Keratinocyte (primary cell): Measurements from ENCODE around the gene TIMMDC1. TPM values are rescaled to one million over a fixed set of nuclear protein-coding genes. Genes with fewer than 3 reads are reported as not detected.

ENCODE experiments used
- DNase-seq: peaks from one replicate; pipeline ENCODE4 v3.0.0-alpha.2; 2011; ENCODE audit warnings: low read depth, missing footprints, low spot score
- FAIRE-seq: peaks from 2 replicates; lab custom pipeline; 2011; peaks lifted over from hg19 to GRCh38; lab: Jason Lieb, UNC
- H2AFZ ChIP-seq: 2 replicates; pipeline ENCODE4 v1.6.0; 2012; ENCODE audit warnings: low read length, control low read depth, inconsistent platforms; ENCODE audit not compliant: control insufficient read depth
- H3K27ac ChIP-seq: 2 replicates; pipeline ENCODE4 v1.5.1; 2011; ENCODE audit warnings: low read length; ENCODE audit not compliant: control insufficient read depth, insufficient read depth
- H3K27me3 ChIP-seq: 3 replicates; pipeline ENCODE4 v1.6.0; 2011; ENCODE audit warnings: low read length; ENCODE audit not compliant: control insufficient read depth, insufficient read depth; ENCODE audit errors: extremely low read depth
- H3K36me3 ChIP-seq, 2 experiments: 2 replicates in 1 of 2; 3 replicates in 1 of 2; pipeline ENCODE4 v1.5.1; 2011; ENCODE audit warnings: low read length in 2 of 2, mild to moderate bottlenecking in 1 of 2; ENCODE audit not compliant: control insufficient read depth in 2 of 2, insufficient read depth in 2 of 2; ENCODE audit errors: extremely low read depth in 1 of 2
- H3K4me1 ChIP-seq: 3 replicates; pipeline ENCODE4 v1.5.1; 2011; ENCODE audit warnings: low read length; ENCODE audit not compliant: control insufficient read depth, insufficient read depth; ENCODE audit errors: extremely low read depth
- H3K4me2 ChIP-seq: 3 replicates; pipeline ENCODE4 v1.6.0; 2011; ENCODE audit warnings: low read depth, low read length; ENCODE audit not compliant: control insufficient read depth, insufficient read depth; ENCODE audit errors: extremely low read depth
- H3K4me3 ChIP-seq, 3 experiments: fragments of 200-600 bp in 1 of 3; sonication (generic) in 1 of 3; 2 replicates in 2 of 3; 3 replicates in 1 of 3; pipeline ENCODE4 v1.5.1; 2011 to 2016; ENCODE audit warnings: low read length in 3 of 3, mild to moderate bottlenecking in 3 of 3, control low read depth in 2 of 3, inconsistent platforms in 1 of 3, low read depth in 1 of 3, mixed read lengths in 1 of 3, mixed run types in 1 of 3, moderate library complexity in 1 of 3; ENCODE audit not compliant: control insufficient read depth in 2 of 3, insufficient read depth in 2 of 3; ENCODE audit errors: extremely low read depth in 1 of 3
- H3K79me2 ChIP-seq: 2 replicates; pipeline ENCODE4 v1.6.0; 2012; ENCODE audit warnings: low read length; ENCODE audit not compliant: control insufficient read depth, insufficient read depth
- H3K9ac ChIP-seq: 3 replicates; pipeline ENCODE4 v1.6.0; 2011; ENCODE audit warnings: low read length; ENCODE audit not compliant: control insufficient read depth, insufficient read depth; ENCODE audit errors: extremely low read depth
- H3K9me1 ChIP-seq: 3 replicates; pipeline ENCODE4 v1.6.0; 2011; ENCODE audit warnings: low read length; ENCODE audit not compliant: control insufficient read depth, insufficient read depth; ENCODE audit errors: extremely low read depth
- H3K9me3 ChIP-seq: 2 replicates; pipeline ENCODE4 v1.5.1; 2012; ENCODE audit warnings: low read depth, low read length; ENCODE audit not compliant: control insufficient read depth
- H4K20me1 ChIP-seq: 3 replicates; pipeline ENCODE4 v1.6.0; 2011; ENCODE audit warnings: low read length; ENCODE audit not compliant: control insufficient read depth, insufficient read depth; ENCODE audit errors: extremely low read depth
- EZH2 ChIP-seq: IDR thresholded peaks from one replicate; pipeline ENCODE4 v1.6.1; 2012; ENCODE audit warnings: inconsistent platforms, mild to moderate bottlenecking, low read length, moderate library complexity
- dilution Hi-C: fragments of 300-500 bp; cut with MboI; formaldehyde crosslinking; loops from one replicate; pipeline ENCODE4 v1.7.0; 2020; ENCODE audit warnings: low sequenced_read_pairs; ENCODE audit not compliant: extremely low pct_ligation_motif_present
- polyA plus RNA-seq, 5 experiments: library from polyadenylated mRNA; depleted of rRNA in 3 of 5; stranded (reverse) in 3 of 5; stranded (forward) in 1 of 5; unstranded in 1 of 5; fragments of >200 nt; gene quantifications; 1 replicate in 1 of 5; 2 replicates in 3 of 5; 3 replicates in 1 of 5; pipeline versions ENCODE4 v1.2.1 to v1.2.3, GENCODE V29; 2011 to 2012; ENCODE audit warnings: missing spikeins in 2 of 5, low read depth in 1 of 5, low replicate concordance in 1 of 5
- TF ChIP-seq, protein P1 (sequence below), 3 experiments: IDR thresholded peaks in 1 of 3; conservative IDR thresholded peaks in 1 of 3; optimal IDR thresholded peaks in 1 of 3; 2 replicates in 2 of 3; 3 replicates in 1 of 3; pipeline versions ENCODE3 to v1.5.1; 2011; ENCODE audit warnings: low read length in 3 of 3, mild to moderate bottlenecking in 3 of 3, moderate library complexity in 2 of 3, control low read depth in 1 of 3, inconsistent platforms in 1 of 3; ENCODE audit not compliant: insufficient read depth in 2 of 3; ENCODE audit errors: extremely low read depth in 1 of 3

TIMMDC1 gene
- polyA plus RNA-seq, 1 donor (not counting 4 experiments of a cell fraction or from before 2014, with no cell fraction given): 140 TPM

DNA sequence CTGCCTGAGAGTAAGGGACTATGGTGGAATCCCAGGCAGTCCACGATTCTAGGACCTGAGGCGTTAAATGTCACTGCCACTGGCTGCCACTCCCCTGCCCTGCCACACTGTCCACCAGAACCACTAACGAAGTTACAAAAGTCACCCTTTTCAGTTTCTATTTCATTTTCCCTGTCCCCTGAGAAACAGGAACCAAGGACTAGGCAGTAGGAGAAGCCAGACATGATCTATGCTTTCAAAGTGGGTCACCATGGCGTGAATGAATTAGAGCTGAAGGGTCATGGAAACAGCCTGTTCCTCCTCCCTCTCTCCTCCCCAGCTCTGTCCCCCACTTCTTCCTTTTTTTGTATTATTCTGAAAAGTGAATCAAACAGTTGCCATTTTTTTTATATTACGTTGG is 71.9 kb downstream of the TIMMDC1 start:
- no peaks in the 10 kb centered on the region for H3K36me3 ChIP-seq
- H4K20me1 ChIP-seq: no peaks in the 10 kb centered on the region
- no peak overlapping the region for H3K27ac ChIP-seq
- no peaks in the 10 kb centered on the region for H3K9me1 ChIP-seq
- H3K4me1 ChIP-seq: no peaks in the 10 kb centered on the region
- H3K79me2 ChIP-seq: no peaks in the 10 kb centered on the region
- DNase-seq: no peak
- TF ChIP-seq, protein P1, sequence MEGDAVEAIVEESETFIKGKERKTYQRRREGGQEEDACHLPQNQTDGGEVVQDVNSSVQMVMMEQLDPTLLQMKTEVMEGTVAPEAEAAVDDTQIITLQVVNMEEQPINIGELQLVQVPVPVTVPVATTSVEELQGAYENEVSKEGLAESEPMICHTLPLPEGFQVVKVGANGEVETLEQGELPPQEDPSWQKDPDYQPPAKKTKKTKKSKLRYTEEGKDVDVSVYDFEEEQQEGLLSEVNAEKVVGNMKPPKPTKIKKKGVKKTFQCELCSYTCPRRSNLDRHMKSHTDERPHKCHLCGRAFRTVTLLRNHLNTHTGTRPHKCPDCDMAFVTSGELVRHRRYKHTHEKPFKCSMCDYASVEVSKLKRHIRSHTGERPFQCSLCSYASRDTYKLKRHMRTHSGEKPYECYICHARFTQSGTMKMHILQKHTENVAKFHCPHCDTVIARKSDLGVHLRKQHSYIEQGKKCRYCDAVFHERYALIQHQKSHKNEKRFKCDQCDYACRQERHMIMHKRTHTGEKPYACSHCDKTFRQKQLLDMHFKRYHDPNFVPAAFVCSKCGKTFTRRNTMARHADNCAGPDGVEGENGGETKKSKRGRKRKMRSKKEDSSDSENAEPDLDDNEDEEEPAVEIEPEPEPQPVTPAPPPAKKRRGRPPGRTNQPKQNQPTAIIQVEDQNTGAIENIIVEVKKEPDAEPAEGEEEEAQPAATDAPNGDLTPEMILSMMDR (optimal IDR thresholded peaks at IDR 0.05 in 1 of 3, IDR thresholded peaks at IDR 0.05 in 1 of 3, conservative IDR thresholded peaks at IDR 0.05 in 1 of 3; ENCODE audit: extremely low read depth in 1 of 3, insufficient read depth in 2 of 3, low read length in 3 of 3): no peak
- no peak for TF ChIP-seq EZH2
- dilution Hi-C loops: no loop called here
- no peak for FAIRE-seq
- no peak overlapping the region for H3K9ac ChIP-seq
- no peak overlapping the region for H3K4me3 ChIP-seq
- H2AFZ ChIP-seq: no peak overlapping the region
- no peaks in the 10 kb centered on the region for H3K27me3 ChIP-seq
- H3K4me2 ChIP-seq: no peak overlapping the region
- H3K9me3 ChIP-seq: no peaks in the 10 kb centered on the region

DNA sequence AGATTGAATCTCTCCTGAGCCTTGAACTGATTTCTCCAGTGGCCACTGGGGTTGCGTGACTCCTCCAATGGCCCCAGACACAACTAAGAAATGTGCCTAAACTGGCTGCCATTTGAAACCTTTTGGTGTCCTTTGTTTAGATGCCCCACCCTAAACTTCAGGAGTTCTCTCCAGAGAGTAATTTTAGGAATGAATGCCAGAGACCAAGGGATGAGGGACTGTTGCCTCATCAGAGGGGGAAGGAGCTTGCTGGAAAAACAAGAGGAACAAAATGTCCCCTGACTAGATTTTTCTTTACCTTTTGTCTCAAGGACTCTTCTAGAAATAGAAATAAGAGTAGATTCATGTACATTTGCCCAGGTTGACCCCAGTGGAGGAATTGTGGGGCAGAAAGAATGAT is 72.9 kb downstream of the TIMMDC1 start:
- FAIRE-seq: no peak
- no peaks in the 10 kb centered on the region for H3K9me1 ChIP-seq
- no peak for TF ChIP-seq EZH2
- TF ChIP-seq, protein P1 (optimal IDR thresholded peaks at IDR 0.05 in 1 of 3, IDR thresholded peaks at IDR 0.05 in 1 of 3, conservative IDR thresholded peaks at IDR 0.05 in 1 of 3; ENCODE audit: extremely low read depth in 1 of 3, insufficient read depth in 2 of 3, low read length in 3 of 3): no peak

More for the DNA sequence above, 72.9 kb downstream of the TIMMDC1 start:
- dilution Hi-C loops: no loop called here
- DNase-seq: no peak
- no peak overlapping the region for H3K9ac ChIP-seq
- H3K36me3 ChIP-seq: no peaks in the 10 kb centered on the region
- no peak overlapping the region for H3K27ac ChIP-seq
- H3K4me1 ChIP-seq: no peaks in the 10 kb centered on the region
- H4K20me1 ChIP-seq: no peaks in the 10 kb centered on the region
- H3K9me3 ChIP-seq: no peaks in the 10 kb centered on the region
- no peak overlapping the region for H2AFZ ChIP-seq
- no peaks in the 10 kb centered on the region for H3K79me2 ChIP-seq
- H3K4me3 ChIP-seq: no peak overlapping the region
- no peaks in the 10 kb centered on the region for H3K27me3 ChIP-seq
- H3K4me2 ChIP-seq: no peak overlapping the region
